ENCODE results near the gene FPGS.

FPGS gene

GRCh38 chr9:127790094-127790855 lies 12.4 kb upstream of the FPGS start:
- no peak for DNase-seq

- no peak for DNase-seq
Measured at GRCh38 chr9:127791085-127791484, 11.6 kb upstream of the FPGS start.

- DNase-seq, result no peak
Measured at GRCh38 chr9:127792417-127793031, 10.2 kb upstream of the FPGS start.

- no peak for DNase-seq
Measured at GRCh38 chr9:127793093-127793708, 9.5 kb upstream of the FPGS start.

GRCh38 chr9:127794001-127794791 lies 8.5 kb upstream of the FPGS start:
- DNase-seq, result no peak

GRCh38 chr9:127796225-127796813 lies 6.4 kb upstream of the FPGS start:
- no peak for DNase-seq

- DNase-seq, result no peak
Measured at GRCh38 chr9:127796852-127797370, 5.8 kb upstream of the FPGS start.

- no peak for DNase-seq
Measured at GRCh38 chr9:127801955-127802575, 617 bp upstream of the FPGS start.

- DNase-seq, result no peak
Measured at GRCh38 chr9:127803507-127804352, 1.0 kb downstream of the FPGS start.

GRCh38 chr9:127805620-127806019 lies 2.9 kb downstream of the FPGS start:
- DNase-seq, result no peak

GRCh38 chr9:127806871-127807270 lies 4.2 kb downstream of the FPGS start:
- no peak for DNase-seq

- DNase-seq, result no peak
Measured at GRCh38 chr9:127808347-127809001, 5.8 kb downstream of the FPGS start.

- DNase-seq, result no peak
Measured at GRCh38 chr9:127809002-127809539, 6.4 kb downstream of the FPGS start.

- DNase-seq, result no peak
Measured at GRCh38 chr9:127809540-127810377, 7.1 kb downstream of the FPGS start.

GRCh38 chr9:127810378-127811187 lies 7.9 kb downstream of the FPGS start:
- DNase-seq, result no peak

- no peak for DNase-seq
Measured at GRCh38 chr9:127812011-127812410, 9.3 kb downstream of the FPGS start.

GRCh38 chr9:127812936-127813675 lies 10.4 kb downstream of the FPGS start:
- no peak for DNase-seq

- DNase-seq, result no peak
Measured at GRCh38 chr9:127813686-127814226, 11.1 kb downstream of the FPGS start.

Measured in COR-L47 (cell line).